ENCODE measurements around the gene CLMP. TPM values are rescaled to one million over a fixed set of nuclear protein-coding genes. Genes with fewer than 3 reads are reported as not detected.

Gene CLMP
- total and polyA plus RNA-seq, 2 donors (not counting 3 experiments of a cell fraction or from before 2014, with no cell fraction given) = 0.03 to 0.18 TPM

- H3K27ac ChIP-seq (ENCODE audit: insufficient read depth, low read depth, low read length) = no peak overlapping the region
- FAIRE-seq (no peak), DNase-seq (ENCODE audit: low read depth, low spot score) (no peak)
- H3K4me2 ChIP-seq (ENCODE audit: insufficient read depth, low read length) = no peak overlapping the region
- H3K4me3 ChIP-seq (replicated peaks in 1 of 3; ENCODE audit: insufficient read depth in 1 of 3, low read depth in 1 of 3, low read length in 3 of 3) = no peak overlapping the region
- CTCF ChIA-PET = no interaction called here
- dilution Hi-C loops (cut with MboI; ENCODE audit: extremely low pct_ligation_motif_present, low sequenced_read_pairs) (no loop called here), intact Hi-C loops (cut with micrococcal nuclease) (no loop called here)
- H3K4me1 ChIP-seq (ENCODE audit: control insufficient read depth, extremely low read depth, insufficient read depth, low read length) = no peaks in the 10 kb centered on the region
- H3K9me1 ChIP-seq (replicated peaks; ENCODE audit: control insufficient read depth, extremely low read depth, insufficient read depth, low read length) = no peaks in the 10 kb centered on the region
- no peaks in the 10 kb centered on the region for H3K79me2 ChIP-seq (ENCODE audit: control insufficient read depth, insufficient read depth, low read length)
- no peaks in the 10 kb centered on the region for H3K27me3 ChIP-seq (ENCODE audit: control insufficient read depth in 2 of 2, insufficient read depth in 2 of 2, low read length in 2 of 2)
- no TSS peak for BruUV-seq (replicated peaks)
- POLR2A ChIA-PET = no interaction called here
- TF ChIP-seq, protein P1, sequence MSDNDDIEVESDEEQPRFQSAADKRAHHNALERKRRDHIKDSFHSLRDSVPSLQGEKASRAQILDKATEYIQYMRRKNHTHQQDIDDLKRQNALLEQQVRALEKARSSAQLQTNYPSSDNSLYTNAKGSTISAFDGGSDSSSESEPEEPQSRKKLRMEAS (IDR thresholded peaks at IDR 0.05; ENCODE audit: insufficient read depth, insufficient read length) = no peak
- TF ChIP-seq EZH2 (IDR thresholded peaks at IDR 0.05; ENCODE audit: borderline replicate concordance, low read depth, low read length, severe bottlenecking) (no peak), JUN (IDR thresholded peaks at IDR 0.05; ENCODE audit: borderline replicate concordance, insufficient read depth, insufficient read length, low read depth) (no peak)
- no peak overlapping the region for H3K9ac ChIP-seq (replicated peaks; ENCODE audit: extremely low read depth, insufficient read depth, low read length)
- H2AFZ ChIP-seq (ENCODE audit: low read depth, low read length) = no peak overlapping the region
- H3K9me3 ChIP-seq (replicated peaks; ENCODE audit: control insufficient read depth, insufficient read depth, low read length) = no peaks in the 10 kb centered on the region
- H4K20me1 ChIP-seq (replicated peaks; ENCODE audit: control insufficient read depth, extremely low read depth, insufficient read depth, low read length) = no peaks in the 10 kb centered on the region
- H3K36me3 ChIP-seq (ENCODE audit: control insufficient read depth in 2 of 2, extremely low read depth in 1 of 2, insufficient read depth in 2 of 2, low read length in 2 of 2) = no peaks in the 10 kb centered on the region
These were observed 153.9 kb downstream of the CLMP start for GRCh38 chr11:123041185-123041584.

DNA sequence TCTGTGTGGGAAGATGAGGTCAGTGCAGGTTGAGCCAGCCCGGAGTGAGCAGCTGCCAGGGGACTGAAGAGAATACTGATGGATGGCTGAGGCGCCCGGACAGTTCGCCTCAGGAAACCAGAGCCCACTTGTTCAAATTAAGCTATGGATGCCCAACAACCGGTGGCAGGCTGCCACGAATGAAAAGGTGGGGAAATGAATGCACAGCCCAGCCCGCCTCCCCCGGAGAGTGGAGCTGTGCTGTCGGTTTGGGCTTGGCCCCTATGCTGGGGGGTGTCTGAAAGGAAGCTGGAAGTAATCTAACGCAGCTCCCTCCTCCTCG, 155.0 kb downstream of the CLMP start:
- H3K9ac ChIP-seq (replicated peaks; ENCODE audit: extremely low read depth, insufficient read depth, low read length) = no peak overlapping the region
- H3K27me3 ChIP-seq (ENCODE audit: control insufficient read depth in 2 of 2, insufficient read depth in 2 of 2, low read length in 2 of 2) = no peaks in the 10 kb centered on the region
- H3K79me2 ChIP-seq (ENCODE audit: control insufficient read depth, insufficient read depth, low read length) = no peaks in the 10 kb centered on the region
- H3K9me1 ChIP-seq (replicated peaks; ENCODE audit: control insufficient read depth, extremely low read depth, insufficient read depth, low read length) = no peaks in the 10 kb centered on the region
- H3K9me3 ChIP-seq (replicated peaks; ENCODE audit: control insufficient read depth, insufficient read depth, low read length) = no peaks in the 10 kb centered on the region
- dilution Hi-C loops (cut with MboI; ENCODE audit: extremely low pct_ligation_motif_present, low sequenced_read_pairs) = no loop called here
- ChIA-PET POLR2A (interaction anchor here (0.9 kb wide), 1 partner anchor 14 kb away, joined by 5 read pairs; no protein-coding TSS in a partner anchor), CTCF (interaction anchor here (0.7 to 1.8 kb wide), 4 partner anchors 13 to 411 kb away, joined by 3 to 4 read pairs (median 3); no protein-coding TSS in a partner anchor)
- no peak overlapping the region for H3K27ac ChIP-seq (ENCODE audit: insufficient read depth, low read depth, low read length)
- intact Hi-C loops (cut with micrococcal nuclease) = no loop called here
- BruUV-seq (replicated peaks) = no TSS peak
- H3K4me1 ChIP-seq (ENCODE audit: control insufficient read depth, extremely low read depth, insufficient read depth, low read length) = no peaks in the 10 kb centered on the region
- TF ChIP-seq GATA2 (IDR thresholded peaks at IDR 0.05; ENCODE audit: insufficient read depth, insufficient read length, low read depth, low read length) (no peak), POLR2A (IDR thresholded peaks at IDR 0.05; ENCODE audit: low read depth, low read length) (no peak), EZH2 (IDR thresholded peaks at IDR 0.05; ENCODE audit: borderline replicate concordance, low read depth, low read length, severe bottlenecking) (no peak)
- TF ChIP-seq, protein P1 (IDR thresholded peaks at IDR 0.05; ENCODE audit: insufficient read depth, insufficient read length) = no peak
- no peak overlapping the region for H2AFZ ChIP-seq (ENCODE audit: low read depth, low read length)
- DNase-seq (ENCODE audit: low read depth, low spot score) (no peak), FAIRE-seq (no peak)
- no peak overlapping the region for H3K4me3 ChIP-seq (replicated peaks in 1 of 3; ENCODE audit: insufficient read depth in 1 of 3, low read depth in 1 of 3, low read length in 3 of 3)
- H3K36me3 ChIP-seq (ENCODE audit: control insufficient read depth in 2 of 2, extremely low read depth in 1 of 2, insufficient read depth in 2 of 2, low read length in 2 of 2) = no peaks in the 10 kb centered on the region
- H4K20me1 ChIP-seq (replicated peaks; ENCODE audit: control insufficient read depth, extremely low read depth, insufficient read depth, low read length) = no peaks in the 10 kb centered on the region
- H3K4me2 ChIP-seq (ENCODE audit: insufficient read depth, low read length) = no peak overlapping the region
